ENCODE data around the gene TMEM72.

TMEM72 gene

DNA sequence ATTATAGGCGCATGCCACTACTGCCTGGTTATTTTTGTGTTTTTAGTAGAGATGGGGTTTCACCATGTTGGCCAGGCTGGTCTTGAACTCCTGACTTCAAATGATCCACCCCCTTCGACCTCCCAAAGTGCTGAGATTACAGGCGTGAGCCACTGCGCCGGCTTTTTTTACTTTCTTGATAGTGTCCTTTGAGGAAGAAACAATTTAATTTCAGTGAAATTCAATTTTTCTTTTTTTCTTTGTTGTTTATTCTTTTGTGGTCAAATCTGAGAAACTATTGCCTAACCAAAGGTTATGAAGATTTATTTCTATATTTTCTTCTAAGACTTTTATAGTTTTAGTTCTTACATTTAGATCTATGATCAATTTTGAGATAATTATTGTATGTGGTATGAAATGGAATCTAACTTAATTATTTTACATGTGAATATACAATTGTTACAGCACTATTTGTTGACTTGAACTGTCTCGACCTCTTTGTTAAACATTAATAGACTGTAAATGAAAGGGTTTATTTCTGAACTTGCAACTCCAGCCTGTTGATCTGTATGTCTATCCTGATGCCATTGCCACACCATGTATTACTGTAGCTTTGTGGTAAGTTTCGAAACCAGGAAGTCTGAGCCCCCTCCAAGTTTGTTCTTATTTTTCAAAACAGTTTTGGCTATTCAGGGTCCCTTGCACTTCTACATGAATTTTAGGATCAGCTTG is 28.7 kb downstream of the TMEM72 start:
- TF ChIP-seq GATA2 (IDR thresholded peaks at IDR 0.05; ENCODE audit: low read depth, low read length) (no peak), GATA3 (IDR thresholded peaks at IDR 0.05; ENCODE audit: low read depth, low read length) (no peak)

DNA sequence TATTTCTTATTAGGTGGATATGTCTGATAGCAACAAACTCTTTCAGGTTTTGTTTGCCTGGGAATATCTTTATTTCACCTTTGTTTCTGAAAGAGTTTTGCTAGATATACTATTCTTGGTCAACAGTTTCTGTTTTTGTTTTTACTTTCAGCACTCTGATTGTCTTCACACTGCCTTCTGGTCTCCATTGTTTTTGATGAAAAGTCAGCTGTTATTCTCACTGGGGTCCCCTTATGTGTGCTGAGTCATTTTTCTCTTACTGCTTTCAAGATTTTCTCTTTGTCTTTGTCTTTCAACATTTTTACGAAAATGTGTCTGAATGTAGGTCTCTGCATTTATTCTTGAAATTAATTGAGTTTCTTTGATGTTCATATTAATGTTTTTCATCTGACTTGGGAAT is 33.2 kb downstream of the TMEM72 start:
- TF ChIP-seq GATA3 (IDR thresholded peaks at IDR 0.05; ENCODE audit: low read depth, low read length) (no peak), GATA2 (IDR thresholded peaks at IDR 0.05; ENCODE audit: low read depth, low read length) (no peak)

DNA sequence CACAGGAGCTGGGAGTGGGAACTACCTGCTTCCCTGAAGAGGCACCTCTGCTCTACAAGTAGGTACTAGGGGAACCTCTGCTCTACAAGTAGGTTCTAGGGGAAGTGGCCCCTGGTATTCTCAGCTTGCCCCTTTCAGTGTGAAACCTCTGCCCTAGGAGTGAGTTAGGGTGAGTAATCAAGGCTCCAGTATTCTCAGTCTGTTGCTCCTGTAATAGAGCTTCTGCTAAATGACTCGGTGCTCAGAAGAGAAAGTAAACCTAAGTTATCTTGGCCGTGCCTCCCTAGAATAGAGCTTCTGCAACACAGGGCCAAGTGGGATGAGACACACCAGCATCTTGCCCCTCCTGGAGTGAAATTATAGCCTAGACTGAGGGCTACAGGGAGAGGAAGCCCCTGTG is 35.1 kb downstream of the TMEM72 start:
- TF ChIP-seq GATA2 (IDR thresholded peaks at IDR 0.05; ENCODE audit: low read depth, low read length): no peak
- no peak for TF ChIP-seq GATA3 (IDR thresholded peaks at IDR 0.05; ENCODE audit: low read depth, low read length)

DNA sequence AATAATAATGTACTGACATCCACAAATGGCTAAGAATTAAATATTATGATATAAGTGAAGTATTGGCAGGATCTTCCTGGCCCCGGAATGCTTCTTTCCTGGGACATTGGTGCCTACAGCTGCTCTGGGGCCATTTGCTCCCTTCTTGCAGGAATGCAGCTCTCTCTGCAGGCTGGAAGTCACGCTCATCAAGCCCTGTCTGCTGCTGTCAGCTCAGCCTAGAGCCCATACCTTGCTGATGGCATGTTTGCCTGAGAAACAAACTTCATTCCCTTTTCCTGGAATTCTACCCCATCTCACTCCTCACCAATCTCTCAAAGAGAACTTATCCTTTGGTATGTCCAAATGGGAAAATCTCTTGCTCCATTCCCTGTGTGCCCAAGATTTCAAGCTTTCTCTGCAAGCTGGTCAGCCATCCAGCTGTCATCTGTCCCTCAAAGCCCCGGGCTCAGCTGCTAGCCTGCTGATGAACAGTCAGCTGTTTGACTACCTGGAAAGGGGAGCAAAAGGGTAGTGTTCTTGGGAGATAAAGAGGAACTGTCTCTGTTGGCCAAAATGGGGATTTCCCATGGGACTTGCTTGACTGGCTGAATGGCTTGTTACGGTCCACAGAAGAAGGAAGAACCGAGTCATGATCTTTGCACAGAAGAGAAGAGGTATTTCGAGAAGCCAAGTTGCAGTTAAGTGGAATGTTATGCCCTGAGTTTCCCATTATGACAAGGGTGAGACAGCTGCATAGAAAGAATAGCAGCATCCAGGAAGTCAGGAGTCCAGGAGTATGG is 36.4 kb downstream of the TMEM72 start:
- no peak for TF ChIP-seq GATA3 (IDR thresholded peaks at IDR 0.05; ENCODE audit: low read depth, low read length)
- TF ChIP-seq GATA2 (IDR thresholded peaks at IDR 0.05; ENCODE audit: low read depth, low read length): no peak

DNA sequence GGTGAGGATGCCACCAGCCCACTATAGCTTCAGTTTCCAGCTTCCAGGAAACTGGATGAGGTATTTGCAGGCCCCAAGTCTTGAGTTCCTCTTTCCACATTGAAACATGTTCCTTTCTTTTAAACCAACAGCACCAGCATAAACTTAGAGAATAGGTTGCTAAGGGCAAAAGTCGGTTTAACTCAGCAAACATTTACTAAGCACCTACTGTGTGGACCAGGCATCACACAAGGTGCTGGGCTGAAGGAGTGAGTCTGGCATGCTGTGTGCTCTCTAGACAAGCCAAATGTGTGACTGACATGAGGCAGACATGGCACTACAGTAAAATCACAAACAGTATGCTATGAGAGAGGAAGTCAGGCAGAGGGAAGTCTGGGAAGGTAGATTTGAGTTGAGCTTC is 37.5 kb downstream of the TMEM72 start:
- TF ChIP-seq GATA2 (IDR thresholded peaks at IDR 0.05; ENCODE audit: low read depth, low read length): no peak
- TF ChIP-seq GATA3 (IDR thresholded peaks at IDR 0.05; ENCODE audit: low read depth, low read length): no peak

DNA sequence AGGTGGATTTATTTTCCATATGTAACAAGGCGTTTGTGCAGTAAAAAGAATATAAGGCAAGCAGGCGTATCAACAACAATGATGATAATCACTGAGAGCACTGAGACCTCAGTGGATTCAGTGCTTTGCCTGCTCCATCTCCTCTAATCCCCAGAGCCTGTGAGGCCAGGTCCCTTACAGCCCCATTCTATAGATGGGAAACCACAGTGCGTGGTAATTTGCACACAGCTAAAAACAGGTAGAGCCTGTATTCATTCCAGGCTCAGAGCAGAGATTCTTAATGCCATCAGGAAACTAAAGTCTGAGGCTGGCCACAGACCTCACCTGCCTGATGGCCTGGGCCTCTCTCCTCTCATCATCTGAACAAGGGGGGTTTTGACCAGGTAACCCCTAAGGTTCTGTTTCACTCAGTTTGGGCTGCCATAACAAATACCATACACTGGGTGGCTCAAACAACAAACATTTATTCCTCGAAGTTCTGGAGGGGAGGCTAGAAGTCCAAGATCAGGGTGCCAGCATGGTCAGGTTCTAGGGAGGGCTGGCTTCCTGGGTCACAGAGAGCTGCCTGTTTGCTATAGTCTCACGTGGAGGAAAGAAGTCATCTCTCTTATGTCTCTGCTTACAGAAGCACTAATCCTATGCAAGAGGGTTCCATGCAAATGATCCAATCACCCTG is 38.1 kb downstream of the TMEM72 start:
- TF ChIP-seq GATA2 (IDR thresholded peaks at IDR 0.05; ENCODE audit: low read depth, low read length) (no peak), GATA3 (IDR thresholded peaks at IDR 0.05; ENCODE audit: low read depth, low read length) (no peak)

DNA sequence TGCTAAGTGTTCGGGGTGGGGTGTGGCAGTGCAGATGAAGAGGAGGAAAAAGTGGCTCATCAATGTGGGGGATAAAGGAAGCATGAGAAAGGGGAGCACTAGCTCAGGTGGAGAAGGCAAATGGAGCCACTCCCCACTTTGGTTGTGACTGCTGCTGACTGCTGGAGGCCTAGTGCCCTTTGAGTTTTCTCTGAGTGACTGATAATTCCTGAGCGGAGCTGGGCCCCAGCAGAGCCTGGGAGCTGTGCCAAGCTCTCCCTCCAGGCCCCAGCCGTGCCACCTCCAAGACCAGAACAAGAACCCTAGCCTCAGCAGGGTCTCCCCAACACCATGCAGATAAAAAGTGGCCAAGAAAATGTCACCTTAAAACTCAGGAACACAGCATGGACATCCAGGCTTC is 38.8 kb downstream of the TMEM72 start:
- TF ChIP-seq GATA2 (IDR thresholded peaks at IDR 0.05; ENCODE audit: low read depth, low read length) (no peak), GATA3 (IDR thresholded peaks at IDR 0.05; ENCODE audit: low read depth, low read length) (no peak)

DNA sequence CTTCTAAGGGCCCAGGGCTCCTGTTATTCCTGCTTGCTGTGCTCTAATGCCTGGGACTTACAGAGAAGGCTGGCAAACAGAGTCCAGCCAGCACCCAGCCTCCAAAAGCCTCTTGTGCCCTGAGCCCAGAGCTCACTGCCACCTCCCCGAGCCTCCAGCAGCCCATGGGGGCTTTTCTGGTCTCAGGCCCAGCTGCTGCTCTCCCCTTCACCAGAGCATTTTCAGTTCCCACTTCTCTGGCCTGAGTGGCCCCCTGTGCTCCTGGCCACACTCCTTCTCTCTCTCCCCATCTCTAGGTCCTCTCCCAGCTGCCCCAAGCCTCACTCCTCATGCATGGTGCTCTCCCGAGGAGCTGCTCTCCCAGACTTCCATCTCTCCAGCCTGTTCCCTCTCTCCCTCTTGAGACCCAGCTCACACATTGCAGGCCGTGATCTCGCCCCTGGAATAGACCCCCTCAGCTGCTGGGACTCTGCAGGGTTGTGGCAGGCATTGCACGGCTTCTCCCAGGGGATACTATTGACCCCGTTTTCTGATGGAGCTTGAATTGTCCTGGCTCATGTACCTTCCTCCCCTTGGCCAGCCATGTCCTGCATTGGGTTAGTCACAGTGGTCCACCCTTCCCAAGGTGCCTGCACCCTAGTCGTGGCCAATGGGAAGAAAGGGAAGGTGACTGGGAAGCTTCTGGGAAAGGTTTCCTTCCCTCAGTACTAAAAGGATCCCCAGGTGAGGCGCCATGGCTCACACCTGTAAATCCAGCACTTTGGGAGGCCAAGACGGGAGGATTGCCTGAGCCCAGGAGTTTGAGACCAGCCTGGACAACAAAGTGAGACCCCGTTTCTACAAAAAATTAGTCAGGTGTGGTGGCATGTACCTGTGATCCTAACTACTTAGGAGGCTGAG is 39.4 kb downstream of the TMEM72 start:
- TF ChIP-seq GATA3 (IDR thresholded peaks at IDR 0.05; ENCODE audit: low read depth, low read length): no peak
- no peak for TF ChIP-seq GATA2 (IDR thresholded peaks at IDR 0.05; ENCODE audit: low read depth, low read length)

DNA sequence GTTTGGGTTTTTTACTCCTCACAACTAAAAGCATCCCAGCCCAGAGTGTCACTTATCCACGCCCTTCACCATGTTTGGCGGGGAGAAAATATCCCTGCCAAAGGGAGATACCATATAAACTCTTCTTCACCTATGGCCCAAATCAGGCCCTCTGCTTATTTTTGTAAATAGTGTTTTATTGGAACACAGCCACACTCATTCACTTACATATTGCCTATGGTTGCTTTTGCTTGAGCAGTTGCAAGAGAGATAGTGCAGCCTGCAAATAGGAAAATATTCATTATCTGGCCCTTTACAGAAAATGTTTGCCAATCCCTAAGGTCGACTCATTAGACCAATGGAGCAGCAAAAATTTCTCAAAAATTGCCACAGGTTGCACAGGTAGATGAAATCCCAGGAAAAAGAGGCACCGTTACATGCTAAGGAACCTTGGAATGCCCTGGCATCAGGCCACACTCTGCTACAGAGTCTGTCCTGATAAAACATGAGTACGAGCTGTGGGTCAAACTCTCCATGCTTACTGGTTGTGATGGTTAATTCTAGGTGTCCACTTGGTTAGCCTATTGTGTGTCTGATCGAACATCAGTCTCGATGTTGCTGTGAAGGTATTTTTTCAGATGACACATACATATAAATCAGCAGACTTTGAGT is 40.6 kb downstream of the TMEM72 start:
- TF ChIP-seq GATA2 (IDR thresholded peaks at IDR 0.05; ENCODE audit: low read depth, low read length): no peak

DNA sequence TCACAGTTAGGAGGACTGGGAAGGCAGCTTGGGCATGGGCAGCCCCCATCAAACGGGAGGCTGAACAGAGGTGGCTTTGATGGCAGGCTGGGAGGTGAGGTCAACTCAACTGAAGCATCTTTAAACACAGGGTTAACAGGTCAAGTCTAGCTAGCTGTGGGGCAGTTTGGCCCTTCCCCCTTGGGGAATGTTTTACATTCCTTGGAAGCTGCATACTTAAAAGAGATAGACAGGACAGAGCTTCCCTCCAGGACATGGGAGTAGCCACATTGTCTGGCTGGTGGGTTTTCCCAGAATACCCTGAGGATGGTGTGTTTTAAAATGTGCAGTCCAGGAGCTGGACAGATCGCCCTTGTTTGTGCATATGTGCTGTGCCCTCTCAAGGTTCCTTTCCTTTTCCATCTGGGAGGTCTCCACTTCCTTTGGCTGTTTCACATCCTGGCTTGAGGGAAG is 41.7 kb downstream of the TMEM72 start:
- TF ChIP-seq GATA3 (IDR thresholded peaks at IDR 0.05; ENCODE audit: low read depth, low read length): no peak
- no peak for TF ChIP-seq GATA2 (IDR thresholded peaks at IDR 0.05; ENCODE audit: low read depth, low read length)

DNA sequence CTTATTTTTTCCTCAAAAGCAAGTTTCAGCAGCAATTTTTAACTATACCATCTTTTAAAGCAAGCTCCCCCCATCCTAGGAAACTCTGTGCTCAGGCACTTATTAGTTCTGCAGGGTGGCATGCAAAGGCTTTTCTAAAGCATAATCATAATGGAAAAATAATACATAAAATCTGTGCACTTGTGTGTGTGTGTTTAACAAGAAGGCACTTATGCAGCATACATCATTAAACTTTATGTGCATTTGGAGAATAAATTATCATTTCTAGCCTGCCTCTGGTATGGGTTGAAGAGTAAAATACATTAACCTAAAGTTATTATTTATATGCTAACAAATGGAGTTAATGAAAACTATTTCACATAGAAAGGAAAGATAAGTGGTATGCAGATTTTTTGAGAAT is 42.9 kb downstream of the TMEM72 start:
- TF ChIP-seq GATA2 (IDR thresholded peaks at IDR 0.05; ENCODE audit: low read depth, low read length) (no peak), GATA3 (IDR thresholded peaks at IDR 0.05; ENCODE audit: low read depth, low read length) (no peak)

DNA sequence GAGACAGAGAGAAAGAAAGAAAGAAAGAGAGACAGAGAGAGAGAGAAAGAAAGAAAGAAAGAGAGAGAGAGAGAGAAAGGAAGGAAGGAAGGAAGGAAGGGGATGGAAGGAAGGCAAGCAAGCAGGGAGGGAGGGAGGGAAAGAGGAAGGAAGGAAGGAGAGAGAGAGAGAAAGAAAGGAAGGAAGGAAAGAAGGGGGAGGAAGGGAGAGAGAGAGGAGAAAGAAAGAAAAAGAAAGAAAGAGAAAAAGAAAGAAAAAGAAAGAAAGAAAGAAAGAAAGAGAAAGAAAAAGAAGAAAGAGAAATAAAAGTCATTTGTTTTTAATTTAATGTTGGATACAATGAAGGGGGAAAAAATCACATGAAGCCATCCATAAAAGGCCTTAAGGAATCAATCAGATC is 43.8 kb downstream of the TMEM72 start:
- TF ChIP-seq GATA3 (IDR thresholded peaks at IDR 0.05; ENCODE audit: low read depth, low read length): no peak
- no peak for TF ChIP-seq GATA2 (IDR thresholded peaks at IDR 0.05; ENCODE audit: low read depth, low read length)

DNA sequence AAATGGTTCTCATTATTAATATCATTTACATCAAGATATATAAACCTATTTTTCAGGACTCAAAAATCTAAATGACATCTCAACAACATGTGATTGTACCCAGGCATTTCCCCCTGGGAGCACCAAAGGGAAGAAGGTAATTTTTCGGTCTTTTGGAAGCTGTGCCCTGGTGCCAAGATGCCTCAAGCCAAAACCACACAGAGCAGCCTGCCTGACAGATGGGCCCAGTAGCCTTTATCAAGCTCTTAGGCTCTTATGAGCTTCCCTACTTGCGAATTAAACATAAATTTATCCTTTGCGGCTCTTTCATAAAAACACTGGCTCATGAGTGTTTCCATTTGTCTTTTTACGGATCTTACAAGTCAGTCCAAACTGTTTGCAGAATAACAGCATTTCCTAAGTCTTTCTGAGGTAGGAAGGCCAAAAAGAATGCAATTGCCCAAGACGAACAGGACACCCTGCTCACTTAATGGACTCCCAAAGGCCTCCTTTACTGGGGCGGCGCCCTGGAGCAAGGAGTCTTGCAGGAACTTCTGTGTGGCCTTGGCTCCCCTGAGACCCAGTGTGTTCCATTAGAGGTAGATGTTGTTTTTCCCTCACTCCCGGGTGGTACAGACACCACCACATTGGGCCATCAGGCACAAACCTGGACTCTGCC is 44.4 kb downstream of the TMEM72 start:
- TF ChIP-seq GATA2 (IDR thresholded peaks at IDR 0.05; ENCODE audit: low read depth, low read length) (no peak), GATA3 (IDR thresholded peaks at IDR 0.05; ENCODE audit: low read depth, low read length) (no peak)

Measured in SH-SY5Y (cell line).